Suppressor macrophage treated with lipopolysaccharide for 4 hours (primary cell): ENCODE results near the gene ERAP2.
"Not testable (repeated sequence)": the region's sequence is repeated elsewhere in the genome, so short reads cannot be mapped to it uniquely, and the experiment has no call there.

Source experiments
- DNase-seq: peaks from one replicate; pipeline ENCODE4 v3.0.0-alpha.2; 2020

Gene ERAP2

DNA sequence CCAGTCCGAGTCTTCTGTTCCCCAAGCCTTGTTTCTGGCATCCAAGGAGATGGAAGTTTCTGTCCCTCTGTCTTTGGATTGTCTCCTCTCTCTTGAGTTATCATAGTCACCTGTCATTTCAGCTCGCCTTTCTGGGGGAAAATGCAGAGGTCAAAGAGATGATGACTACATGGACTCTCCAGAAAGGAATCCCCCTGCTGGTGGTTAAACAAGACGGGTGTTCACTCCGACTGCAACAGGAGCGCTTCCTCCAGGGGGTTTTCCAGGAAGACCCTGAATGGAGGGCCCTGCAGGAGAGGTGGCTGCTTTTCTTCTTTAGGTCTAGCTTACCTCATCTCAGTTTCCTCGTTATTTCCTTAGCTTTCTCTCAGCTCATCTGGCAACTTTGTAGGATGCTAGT lies 25.1 kb downstream of the ERAP2 start:
- no peak for DNase-seq

- no peak for DNase-seq
These were observed 25.5 kb downstream of the ERAP2 start for GRCh38 chr5:96901841-96902240.

DNA sequence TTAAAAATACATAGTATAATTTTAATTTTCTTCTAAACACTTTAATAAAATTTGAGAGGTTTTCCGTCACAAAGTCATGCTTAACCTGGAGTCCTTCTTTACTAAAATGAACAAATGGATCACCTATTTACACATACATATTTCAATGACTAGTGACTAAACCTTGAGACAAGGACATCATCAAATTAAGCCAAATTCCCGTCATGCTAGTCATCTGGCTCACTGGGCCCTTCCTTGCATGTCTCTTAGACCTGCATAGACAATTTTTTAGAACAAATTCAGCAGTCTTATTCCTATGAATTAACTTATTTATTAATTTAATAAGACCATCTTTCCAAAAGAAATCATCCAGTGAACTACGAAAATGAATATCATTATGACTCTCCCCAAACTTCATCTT lies 26.6 kb downstream of the ERAP2 start:
- no peak for DNase-seq

GRCh38 chr5:96903300-96903699 lies 27.0 kb downstream of the ERAP2 start:
- no peak for DNase-seq

- DNase-seq, result no peak
These were observed 28.0 kb downstream of the ERAP2 start for GRCh38 chr5:96904054-96904931.

DNA sequence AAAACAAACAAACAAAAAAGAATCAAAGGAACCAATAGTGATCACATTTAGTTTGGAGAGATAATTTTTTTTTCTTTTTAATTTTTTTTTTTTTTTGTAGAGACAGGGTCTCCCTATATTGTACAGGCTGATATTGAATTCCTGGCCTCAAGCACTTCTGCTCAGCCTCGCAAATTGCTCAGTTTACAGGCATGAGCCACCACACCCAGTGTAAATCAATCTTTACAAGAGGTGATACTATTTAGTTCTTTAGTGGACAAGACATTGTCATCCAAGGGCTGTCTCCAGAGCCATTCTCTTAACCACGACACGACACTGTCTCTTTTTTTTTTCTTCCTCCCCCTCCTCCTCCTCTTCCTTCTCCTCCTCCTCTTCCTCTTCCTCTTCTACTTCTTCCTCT lies 29.6 kb downstream of the ERAP2 start:
- no peak for DNase-seq

DNA sequence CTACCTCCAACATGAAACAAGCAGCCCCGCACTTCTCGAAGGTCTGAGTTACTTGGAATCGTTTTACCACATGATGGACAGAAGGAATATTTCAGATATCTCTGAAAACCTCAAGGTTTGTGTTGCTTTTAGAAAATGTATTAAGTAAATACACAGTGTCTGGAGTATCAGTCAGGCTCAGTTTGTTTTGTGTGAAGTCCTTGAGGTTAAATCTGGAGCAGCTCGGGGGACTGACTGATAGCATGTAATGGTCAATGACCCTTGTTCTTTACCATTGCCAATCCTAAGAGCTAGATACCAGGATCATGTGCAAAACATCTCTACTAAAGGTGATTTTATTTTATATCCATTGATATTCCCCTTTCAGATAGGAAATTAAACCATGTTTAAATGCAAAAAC lies 32.7 kb downstream of the ERAP2 start:
- no peak for DNase-seq

- no peak for DNase-seq
These were observed 33.1 kb downstream of the ERAP2 start for GRCh38 chr5:96909435-96909834.

DNA sequence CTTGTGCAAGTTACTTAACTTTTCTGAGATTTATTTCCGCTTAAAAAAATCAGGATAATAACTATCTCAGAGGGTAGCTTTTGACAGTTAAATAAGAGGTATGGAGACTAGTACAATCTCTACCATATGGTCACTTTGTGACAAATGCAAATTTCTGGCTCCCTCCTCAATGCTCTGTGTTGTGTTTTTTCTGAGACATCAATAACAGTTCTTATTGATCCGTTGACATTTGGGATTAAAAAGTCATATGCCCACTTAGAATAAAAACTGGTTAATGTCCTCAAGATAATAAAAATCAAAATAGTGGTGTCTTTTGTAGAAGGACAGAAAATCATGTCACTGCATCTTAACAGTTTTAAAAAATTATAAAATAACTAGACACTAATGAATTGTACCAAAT lies 34.8 kb downstream of the ERAP2 start:
- DNase-seq, result no peak

- no peak for DNase-seq
These were observed 36.9 kb downstream of the ERAP2 start for GRCh38 chr5:96913233-96913632.

GRCh38 chr5:96919754-96920197 lies 43.5 kb downstream of the ERAP2 start:
- no peak for DNase-seq

GRCh38 chr5:96920744-96921355 lies 44.5 kb downstream of the ERAP2 start:
- no peak for DNase-seq

DNA sequence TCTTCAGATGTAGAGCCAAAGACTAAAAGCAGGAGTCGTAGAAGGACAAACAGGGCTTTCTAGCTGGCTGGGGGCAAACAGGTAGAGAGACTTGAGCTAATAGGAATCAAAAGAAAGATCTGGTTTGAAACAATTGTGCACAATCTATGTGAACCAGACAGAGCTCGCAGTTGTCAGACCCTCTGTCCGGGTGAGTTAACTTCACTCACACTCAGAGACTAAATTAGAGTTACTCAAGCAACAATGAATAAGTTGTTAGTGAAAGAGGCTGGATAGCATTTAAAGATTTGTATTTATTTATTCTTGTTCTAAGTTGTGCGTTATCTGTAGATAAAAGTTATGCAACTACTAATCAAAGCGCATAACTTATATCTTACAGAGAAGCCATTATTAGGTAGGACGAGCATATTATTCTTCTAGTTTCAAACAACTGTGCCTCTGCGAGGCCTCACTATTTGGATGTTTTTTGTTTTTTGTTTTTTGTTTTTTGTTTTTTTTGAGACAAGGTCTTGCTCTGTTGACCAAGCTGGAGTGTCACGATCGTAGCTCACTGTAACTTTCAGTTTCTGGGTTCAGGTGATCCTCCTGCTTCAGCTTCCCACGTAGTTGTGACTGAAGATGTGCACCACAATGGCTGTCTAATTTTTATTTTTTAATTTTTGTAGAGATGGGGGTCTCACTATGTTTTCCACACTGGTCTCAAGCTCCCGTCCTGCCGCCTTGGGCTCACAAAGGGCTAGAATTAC lies 46.4 kb downstream of the ERAP2 start:
- DNase-seq, result no peak

- no peak for DNase-seq
These were observed 47.7 kb downstream of the ERAP2 start for GRCh38 chr5:96924016-96924443.

GRCh38 chr5:96926276-96926675 lies 50.0 kb downstream of the ERAP2 start:
- peak; percentile 54 for DNase-seq

DNA sequence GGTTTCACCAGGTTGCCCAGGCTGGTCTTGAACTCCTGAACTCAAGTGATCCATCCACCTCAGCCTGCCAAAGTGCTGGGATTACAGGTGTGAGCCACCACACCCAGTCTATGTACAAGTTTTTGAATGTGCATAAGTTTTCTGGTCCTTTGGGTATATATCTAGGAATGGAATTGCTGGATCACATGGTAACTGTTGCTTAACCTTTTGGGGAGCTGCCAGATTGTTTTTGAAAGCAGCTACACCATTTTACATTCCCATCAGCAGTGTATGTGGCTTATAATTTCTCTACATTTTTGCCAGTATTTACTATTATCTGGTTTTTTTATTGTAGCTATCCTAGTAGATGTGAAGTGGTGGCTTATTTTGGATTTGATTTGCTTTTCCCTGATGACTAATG lies 50.7 kb downstream of the ERAP2 start:
- no peak for DNase-seq

- no peak for DNase-seq
These were observed 52.8 kb downstream of the ERAP2 start for GRCh38 chr5:96928931-96929708.

- no peak for DNase-seq
These were observed 53.8 kb downstream of the ERAP2 start for GRCh38 chr5:96930058-96930457.

- DNase-seq, result no peak
These were observed 54.3 kb downstream of the ERAP2 start for GRCh38 chr5:96930589-96930988.

DNA sequence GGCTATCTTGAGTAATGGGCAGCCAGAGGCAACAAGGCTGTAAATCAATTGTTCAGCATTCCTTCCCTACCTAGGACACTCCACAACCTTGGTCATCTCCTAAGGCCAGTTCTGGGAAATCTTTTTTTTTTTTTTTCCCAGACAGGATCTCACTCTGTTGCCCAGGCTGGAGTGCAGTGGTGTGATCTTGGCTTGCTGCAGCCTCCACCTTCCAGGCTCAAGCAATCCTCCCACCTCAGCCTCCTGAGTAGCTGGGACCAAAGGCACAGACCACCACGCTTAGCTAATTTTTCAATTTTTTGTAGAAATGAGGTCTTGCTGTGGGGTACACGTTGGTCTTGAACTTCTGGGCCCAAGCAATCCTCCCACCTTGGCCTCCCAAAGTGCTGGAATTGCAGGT lies 54.7 kb downstream of the ERAP2 start:
- DNase-seq, result not testable (repeated sequence)

DNA sequence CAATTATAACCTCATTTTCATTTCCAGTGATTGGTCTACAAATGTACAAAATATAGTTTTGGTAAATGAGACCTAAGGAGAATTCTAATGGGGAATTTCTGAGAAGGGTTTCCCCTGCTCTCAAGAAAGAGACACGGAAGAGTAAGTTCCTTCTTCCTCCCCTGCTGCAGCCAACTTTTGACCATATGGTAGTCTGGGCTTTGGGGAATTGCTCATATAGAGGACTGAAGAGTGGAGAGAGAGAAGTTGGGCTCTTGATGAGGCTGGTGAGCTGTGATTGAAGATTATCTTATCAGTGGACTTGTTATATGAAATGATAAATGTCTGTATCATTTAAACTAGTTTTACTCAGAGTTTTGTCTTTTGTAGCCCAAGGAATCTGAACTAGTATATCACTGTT lies 55.3 kb downstream of the ERAP2 start:
- peak; percentile 79 for DNase-seq

DNA sequence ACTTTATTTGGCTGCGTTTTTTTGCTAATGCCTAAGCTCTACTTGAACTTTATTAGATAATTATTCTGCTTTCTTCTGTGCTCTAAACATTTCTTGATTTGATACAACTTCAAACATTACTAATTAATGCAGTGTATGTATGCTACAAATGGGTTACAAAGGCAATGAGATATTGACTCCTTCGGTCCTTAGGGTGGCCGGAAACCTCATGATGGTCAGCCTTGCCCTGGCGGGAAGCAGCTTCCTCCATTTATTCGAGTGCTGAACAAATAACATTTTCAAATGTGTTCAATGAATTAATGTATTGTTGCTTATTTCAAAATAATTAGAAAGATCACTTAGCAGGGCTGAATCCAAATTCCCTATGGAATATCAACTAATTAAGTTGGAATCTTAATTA lies 55.7 kb downstream of the ERAP2 start:
- DNase-seq, result no peak
